IMR-90 (cell line): ENCODE data around the gene NUDT8. TPM values are rescaled to one million over a fixed set of nuclear protein-coding genes. Genes with fewer than 3 reads are reported as not detected.

ENCODE experiments used
- ATAC-seq: fragments of 200-7000 bp; cut with Tn5 transposase; 2 replicates; pipeline ENCODE4 v1.9.1; 2020; ENCODE audit warnings: low read depth, mild to moderate bottlenecking, moderate library complexity
- BruUV-seq: library from RNA; stranded (reverse); fragments of 400-500 nt; replicated peaks from 2 replicates; lab custom pipeline; 2021; lab: Mats Ljungman, UMichigan
- CTCF ChIA-PET: fragments of 300-600 bp; formaldehyde crosslinking; extraction: SDS; loops from one replicate; lab custom pipeline; 2021; ENCODE audit warnings: antibody characterized with exemption; lab: Yijun Ruan, JAX
- POLR2A ChIA-PET: fragments of 300-600 bp; sonication (Branson Sonifier 250); formaldehyde crosslinking; loops from one replicate; lab custom pipeline; 2022; ENCODE audit warnings: antibody characterized with exemption; ENCODE audit not compliant: unreplicated experiment; lab: Charles Lee
- DNase-seq: peaks from one replicate; pipeline ENCODE4 v3.0.0; 2013
- H2AFZ ChIP-seq: replicated peaks from 2 replicates; pipeline ENCODE3; 2013; ENCODE audit warnings: low read length, mild to moderate bottlenecking; ENCODE audit not compliant: poor library complexity
- H2AK5ac ChIP-seq: 2 replicates; pipeline ENCODE4 v1.6.1; 2013; ENCODE audit warnings: low read depth, low read length, inconsistent platforms
- H2AK9ac ChIP-seq: replicated peaks from 2 replicates; pipeline ENCODE3; 2013; ENCODE audit warnings: mild to moderate bottlenecking, low read depth, low read length, moderate library complexity; ENCODE audit not compliant: poor library complexity
- H2BK120ac ChIP-seq: 2 replicates; pipeline ENCODE4 v1.6.1; 2013; ENCODE audit warnings: low read depth, low read length, inconsistent platforms
- H2BK15ac ChIP-seq: 3 replicates; pipeline ENCODE4 v1.6.1; 2013; ENCODE audit warnings: low read depth, low read length, inconsistent platforms
- H2BK20ac ChIP-seq: 2 replicates; pipeline ENCODE4 v1.6.1; 2013; ENCODE audit warnings: low read depth, mild to moderate bottlenecking, inconsistent platforms, low read length, moderate library complexity
- H2BK5ac ChIP-seq: 2 replicates; pipeline ENCODE4 v1.6.1; 2013; ENCODE audit warnings: mild to moderate bottlenecking, low read depth, low read length, inconsistent platforms; ENCODE audit not compliant: poor library complexity, severe bottlenecking
- H3K14ac ChIP-seq: replicated peaks from 2 replicates; pipeline ENCODE4 v1.6.1; 2013; ENCODE audit warnings: low read depth, low read length, inconsistent platforms
- H3K18ac ChIP-seq: 2 replicates; pipeline ENCODE4 v1.6.1; 2013; ENCODE audit warnings: low read depth, low read length, control low read depth
- H3K23ac ChIP-seq: 2 replicates; pipeline ENCODE4 v1.6.1; 2013; ENCODE audit warnings: low read depth, low read length, inconsistent platforms
- H3K27ac ChIP-seq: 2 replicates; pipeline ENCODE4 v1.5.1; 2013; ENCODE audit warnings: mild to moderate bottlenecking, control low read depth, low read length; ENCODE audit not compliant: insufficient read depth
- H3K27me3 ChIP-seq: 2 replicates; pipeline ENCODE4 v1.6.1; 2013; ENCODE audit warnings: low read length; ENCODE audit not compliant: control insufficient read depth, insufficient read depth
- H3K36me3 ChIP-seq: 2 replicates; pipeline ENCODE4 v1.6.1; 2013; ENCODE audit warnings: low read length, mixed read lengths; ENCODE audit not compliant: control insufficient read depth, insufficient read depth
- H3K4ac ChIP-seq: 2 replicates; pipeline ENCODE4 v1.6.1; 2013; ENCODE audit warnings: low read depth, low read length, inconsistent platforms
- H3K4me1 ChIP-seq: 2 replicates; pipeline ENCODE4 v1.6.1; 2013; ENCODE audit warnings: low read length, mixed read lengths; ENCODE audit not compliant: control insufficient read depth, insufficient read depth
- H3K4me2 ChIP-seq: 2 replicates; pipeline ENCODE4 v1.6.1; 2013; ENCODE audit warnings: low read depth, mild to moderate bottlenecking, control low read depth, low read length, moderate library complexity
- H3K4me3 ChIP-seq: 2 replicates; pipeline ENCODE4 v1.5.1; 2013; ENCODE audit warnings: low read depth, mild to moderate bottlenecking, control low read depth, low read length, moderate library complexity; ENCODE audit not compliant: insufficient read depth
- H3K56ac ChIP-seq: 2 replicates; pipeline ENCODE4 v1.6.1; 2013; ENCODE audit warnings: low read length, inconsistent platforms; ENCODE audit not compliant: insufficient read depth; ENCODE audit errors: extremely low read depth
- H3K79me1 ChIP-seq, 2 experiments: 2 replicates each; pipeline ENCODE4 v1.6.1; 2013; ENCODE audit warnings: low read length in 2 of 2, inconsistent platforms in 1 of 2, low read depth in 1 of 2
- H3K9ac ChIP-seq: 2 replicates; pipeline ENCODE4 v1.6.1; 2013; ENCODE audit warnings: low read depth, low read length, control low read depth
- H3K9me1 ChIP-seq: 2 replicates; pipeline ENCODE4 v1.6.1; 2013; ENCODE audit warnings: low read length, inconsistent platforms; ENCODE audit not compliant: insufficient read depth
- H3K9me3 ChIP-seq: 2 replicates; pipeline ENCODE4 v1.6.1; 2013; ENCODE audit warnings: low read length; ENCODE audit not compliant: control insufficient read depth, insufficient read depth
- H4K20me1 ChIP-seq: 2 replicates; pipeline ENCODE4 v1.6.1; 2013; ENCODE audit warnings: low read length, inconsistent platforms; ENCODE audit not compliant: insufficient read depth
- H4K5ac ChIP-seq: 2 replicates; pipeline ENCODE4 v1.6.1; 2013; ENCODE audit warnings: mild to moderate bottlenecking, low read depth, low read length, control low read depth
- H4K8ac ChIP-seq, 2 experiments: 2 replicates each; pipeline ENCODE4 v1.6.1; 2013; ENCODE audit warnings: low read depth in 2 of 2, low read length in 2 of 2, control low read depth in 1 of 2, inconsistent platforms in 1 of 2
- H4K91ac ChIP-seq: 2 replicates; pipeline ENCODE4 v1.6.1; 2013; ENCODE audit warnings: low read depth, low read length, inconsistent platforms; ENCODE audit not compliant: insufficient read depth
- CEBPB ChIP-seq: IDR thresholded peaks from 2 replicates; pipeline ENCODE4 v1.6.1; 2012; ENCODE audit warnings: low read depth, low read length, improper control_type of control experiment
- CHD1 ChIP-seq: IDR thresholded peaks from 2 replicates; pipeline ENCODE4 v1.6.1; 2012; ENCODE audit warnings: low read depth, low read length, improper control_type of control experiment
- CTCF ChIP-seq: conservative IDR thresholded peaks from 2 replicates; pipeline ENCODE4 v1.5.1; 2012; ENCODE audit warnings: mild to moderate bottlenecking, low read depth, low read length, improper control_type of control experiment
- ELK1 ChIP-seq: fragments of 150-350 bp; IDR thresholded peaks from 2 replicates; pipeline ENCODE4 v1.6.1; 2016; ENCODE audit warnings: low read depth, mild to moderate bottlenecking, low read length, moderate library complexity, borderline replicate concordance
- FOS ChIP-seq: fragments of 150-350 bp; IDR thresholded peaks from 2 replicates; pipeline ENCODE4 v1.6.1; 2016; ENCODE audit warnings: low read depth, low read length
- MAFK ChIP-seq: IDR thresholded peaks from 2 replicates; pipeline ENCODE4 v1.6.1; 2012; ENCODE audit warnings: low read depth, low read length, improper control_type of control experiment
- MAZ ChIP-seq: IDR thresholded peaks from 2 replicates; pipeline ENCODE4 v1.6.1; 2012; ENCODE audit warnings: low read depth, mild to moderate bottlenecking, low read length, improper control_type of control experiment, moderate library complexity, borderline replicate concordance
- MXI1 ChIP-seq: IDR thresholded peaks from 2 replicates; pipeline ENCODE4 v1.6.1; 2012; ENCODE audit warnings: low read depth, mild to moderate bottlenecking, low read length, moderate library complexity, borderline replicate concordance
- POLR2A ChIP-seq: IDR thresholded peaks from 2 replicates; pipeline ENCODE4 v1.6.1; 2012; ENCODE audit warnings: mild to moderate bottlenecking, low read depth, low read length
- RAD21 ChIP-seq: IDR thresholded peaks from 2 replicates; pipeline ENCODE4 v1.6.1; 2012; ENCODE audit warnings: low read length, improper control_type of control experiment
- RCOR1 ChIP-seq: IDR thresholded peaks from 2 replicates; pipeline ENCODE4 v1.6.1; 2012; ENCODE audit warnings: mild to moderate bottlenecking, low read length, improper control_type of control experiment; ENCODE audit not compliant: insufficient replicate concordance
- RFX5 ChIP-seq: IDR thresholded peaks from 2 replicates; pipeline ENCODE4 v1.8.0; 2012; ENCODE audit warnings: low read depth, mild to moderate bottlenecking, low read length, moderate library complexity
- SMC3 ChIP-seq: fragments of 150-350 bp; IDR thresholded peaks from 2 replicates; pipeline ENCODE4 v1.6.1; 2016; ENCODE audit warnings: low read depth, mild to moderate bottlenecking, antibody characterized with exemption, low read length, moderate library complexity
- USF2 ChIP-seq: fragments of 150-350 bp; IDR thresholded peaks from 2 replicates; pipeline ENCODE4 v1.6.1; 2017; ENCODE audit warnings: mild to moderate bottlenecking, antibody characterized with exemption, low read length, low read depth
- WGBS, 2 experiments: methylation state at CpG; one replicate each; pipeline versions ENCODE4 v1.1.5 to v1.1.7; 2013; ENCODE audit warnings: missing lambda C conversion rate in 2 of 2; ENCODE audit not compliant: insufficient read length in 1 of 2; ENCODE audit errors: extremely low coverage in 2 of 2; 5-methylcytosine and 5-hydroxymethylcytosine counted together
- dilution Hi-C: fragments of 300-500 bp; cut with HindIII; formaldehyde crosslinking; loops from one replicate; pipeline ENCODE4 v1.14.3; 2018; ENCODE audit warnings: low sequenced_read_pairs; ENCODE audit not compliant: unreplicated experiment
- in situ Hi-C: fragments of 300-500 bp; cut with MboI; formaldehyde crosslinking; loops from 3 replicates; pipeline ENCODE4 v1.14.3; 2019; ENCODE audit warnings: low sequenced_read_pairs, inconsistent platforms, mixed read lengths
- intact Hi-C: fragments of 100-400 bp; cut with micrococcal nuclease; formaldehyde crosslinking; loops from 2 replicates; pipeline ENCODE4 v1.10.0; 2022
- polyA plus RNA-seq, 3 experiments: library from polyadenylated mRNA; depleted of rRNA; stranded (reverse); fragments of >200 nt; gene quantifications; 2 replicates each; pipeline ENCODE4 v1.2.3, GENCODE V29; 2012; ENCODE audit warnings: low replicate concordance in 1 of 3
- total RNA-seq: library from RNA; depleted of rRNA; stranded (reverse); fragments of >200 nt; gene quantifications from 2 replicates; pipeline ENCODE4 v1.2.3, GENCODE V29; 2012

NUDT8 gene
- total and polyA plus RNA-seq, 2 of the 4 experiments (the other 2 are of a cell fraction), result 1.4 to 2.5 TPM

- intact Hi-C loops, result loop anchor here (10.0 kb wide), 1 partner anchor 149 kb away; no protein-coding TSS in a partner anchor
- Histone ChIP-seq H3K9me1 (peaks cover 7% of the 10 kb centered on the region; the same call in 1 of the 2 replicates), H3K4ac (no peak overlapping the region), H3K9me3 (no peaks in the 10 kb centered on the region; the same call in 1 of the 2 replicates), H4K8ac (no peak overlapping the region), H3K14ac (no peak overlapping the region), H4K20me1 (0 out of 2 replicates have a peak, but pooled peaks cover 4% of the 10 kb centered on the region), H2BK5ac (no peak overlapping the region), H2AFZ (no peak overlapping the region), H2BK120ac (no peak overlapping the region), H2BK15ac (no peak overlapping the region), H3K27me3 (peaks cover 12% of the 10 kb centered on the region; the same call in 1 of the 2 replicates), H3K4me2 (no peak overlapping the region), H4K5ac (no peak overlapping the region), H3K9ac (no peak overlapping the region), H2BK20ac (no peak overlapping the region), H2AK9ac (no peak overlapping the region), H4K91ac (no peak overlapping the region), H3K56ac (no peak overlapping the region), H3K4me3 (no peak overlapping the region), H3K4me1 (no peaks in the 10 kb centered on the region), H2AK5ac (no peak overlapping the region), H3K79me1 (no peaks in the 10 kb centered on the region), H3K36me3 (no peaks in the 10 kb centered on the region), H3K23ac (no peak overlapping the region), H3K27ac (no peak overlapping the region), H3K18ac (no peak overlapping the region)
- BruUV-seq, result no TSS peak
- ATAC-seq (no peak), DNase-seq (no peak)
- WGBS, 2 experiments, result 63% methylated on average over 4 of the region's 24 CpGs; no CpG with 5 or more reads in 1 of the 2 experiments
- dilution Hi-C loops, result no loop called here
- ChIA-PET POLR2A (no interaction called here), CTCF (no interaction called here)
- in situ Hi-C loops, result no loop called here
- no peak for TF ChIP-seq RFX5
- TF ChIP-seq RAD21, result no peak
- no peak for TF ChIP-seq FOS
- no peak for TF ChIP-seq MXI1
- TF ChIP-seq ELK1, result no peak
- TF ChIP-seq CHD1, result no peak
- TF ChIP-seq RCOR1, result no peak
- TF ChIP-seq CTCF, result no peak
- no peak for TF ChIP-seq MAFK
- no peak for TF ChIP-seq USF2
- no peak for TF ChIP-seq CEBPB
- no peak for TF ChIP-seq POLR2A
- no peak for TF ChIP-seq MAZ
- TF ChIP-seq SMC3, result no peak
Measured at GRCh38 chr11:67645521-67646461, 16.1 kb upstream of the NUDT8 start.
